Mammary microvascular endothelial cell (primary cell): ENCODE data around the gene IZUMO4. TPM values are rescaled to one million over a fixed set of nuclear protein-coding genes. Genes with fewer than 3 reads are reported as not detected.

Experiments
- total RNA-seq: library from RNA; depleted of rRNA; stranded (reverse); fragments of >200 nt; gene quantifications from 2 replicates; pipeline ENCODE4 v1.2.3, GENCODE V29; 2015

Gene IZUMO4
- total RNA-seq: 0.20 and 0.25 TPM in 2 replicates

GRCh38 chr19:2096480-2097202, at the start of gene IZUMO4:
Gene IZUMO4, plus strand, starts transcription at chr19:2096915. Its CDS starts 31 bp downstream, at chr19:2096946.

GRCh38 chr19:2050991-2051772, 45.5 kb upstream of the IZUMO4 start, which contains the start of gene MKNK2:
Gene MKNK2, minus strand, starts transcription at chr19:2051244. Its CDS starts 393 bp downstream, at chr19:2050851.

GRCh38 chr19:2096034-2096479, 658 bp upstream of the IZUMO4 start, which contains the start of gene MOB3A:
Gene MOB3A, minus strand, starts transcription at chr19:2096326. Its CDS starts 17,766 bp downstream, at chr19:2078560.

Other genes with a start within 250 kb of the IZUMO4 start
- gene REXO1, start 248.4 kb upstream of the IZUMO4 start, total RNA-seq: 12.6 and 14.9 TPM in 2 replicates
- 15.8 and 17.9 TPM in 2 replicates for gene KLF16, start 233.3 kb upstream of the IZUMO4 start, total RNA-seq
- 162 and 184 TPM in 2 replicates for gene ABHD17A, start 211.4 kb upstream of the IZUMO4 start, total RNA-seq
- 5.5 and 12.1 TPM in 2 replicates for gene ADAT3, start 191.5 kb upstream of the IZUMO4 start, total RNA-seq
- gene SCAMP4, start 191.5 kb upstream of the IZUMO4 start, total RNA-seq: 86.3 and 103 TPM in 2 replicates
- gene CSNK1G2, start 155.7 kb upstream of the IZUMO4 start, total RNA-seq: 71.2 and 73.0 TPM in 2 replicates
- 55.8 and 64.6 TPM in 2 replicates for gene BTBD2, start 81.2 kb upstream of the IZUMO4 start, total RNA-seq
- gene MKNK2, start 45.7 kb upstream of the IZUMO4 start, total RNA-seq: 84.6 and 90.2 TPM in 2 replicates
- 51.0 and 64.3 TPM in 2 replicates for gene MOB3A, start 589 bp upstream of the IZUMO4 start, total RNA-seq
- 113 and 121 TPM in 2 replicates for gene AP3D1, start 54.7 kb downstream of the IZUMO4 start, total RNA-seq
- 12.1 and 15.2 TPM in 2 replicates for gene DOT1L, start 67.0 kb downstream of the IZUMO4 start, total RNA-seq
- gene PLEKHJ1, start 139.4 kb downstream of the IZUMO4 start, total RNA-seq: 60.6 and 70.9 TPM in 2 replicates
- 37.7 and 47.2 TPM in 2 replicates for gene SF3A2, start 139.9 kb downstream of the IZUMO4 start, total RNA-seq
- 0.33 TPM in 1 of 2 replicates, not detected in the other for gene AMH, start 152.4 kb downstream of the IZUMO4 start, total RNA-seq
- gene JSRP1, start 159.5 kb downstream of the IZUMO4 start, total RNA-seq: not detected in 2 replicates
- gene PEAK3, start 185.3 kb downstream of the IZUMO4 start, total RNA-seq: not detected in 2 replicates
- gene LINGO3, start 211.2 kb downstream of the IZUMO4 start, total RNA-seq: not detected in 2 replicates
- 253 and 374 TPM in 2 replicates for gene LSM7, start 231.7 kb downstream of the IZUMO4 start, total RNA-seq
- 23.5 and 33.2 TPM in 2 replicates for gene SPPL2B, start 231.8 kb downstream of the IZUMO4 start, total RNA-seq